GM19025 (cell line): ENCODE data around the gene SURF1.

Experiments used
- ATAC-seq: cut with Tn5 transposase; IDR thresholded peaks from one replicate; pipeline ENCODE4 v1.9.1; 2021; ENCODE audit warnings: mild to moderate bottlenecking, low read depth, moderate library complexity; ENCODE audit not compliant: unreplicated experiment

The SURF1 gene

GRCh38 chr9:133366435-133366834 lies 10.1 kb upstream of the SURF1 start:
- no peak for ATAC-seq

DNA sequence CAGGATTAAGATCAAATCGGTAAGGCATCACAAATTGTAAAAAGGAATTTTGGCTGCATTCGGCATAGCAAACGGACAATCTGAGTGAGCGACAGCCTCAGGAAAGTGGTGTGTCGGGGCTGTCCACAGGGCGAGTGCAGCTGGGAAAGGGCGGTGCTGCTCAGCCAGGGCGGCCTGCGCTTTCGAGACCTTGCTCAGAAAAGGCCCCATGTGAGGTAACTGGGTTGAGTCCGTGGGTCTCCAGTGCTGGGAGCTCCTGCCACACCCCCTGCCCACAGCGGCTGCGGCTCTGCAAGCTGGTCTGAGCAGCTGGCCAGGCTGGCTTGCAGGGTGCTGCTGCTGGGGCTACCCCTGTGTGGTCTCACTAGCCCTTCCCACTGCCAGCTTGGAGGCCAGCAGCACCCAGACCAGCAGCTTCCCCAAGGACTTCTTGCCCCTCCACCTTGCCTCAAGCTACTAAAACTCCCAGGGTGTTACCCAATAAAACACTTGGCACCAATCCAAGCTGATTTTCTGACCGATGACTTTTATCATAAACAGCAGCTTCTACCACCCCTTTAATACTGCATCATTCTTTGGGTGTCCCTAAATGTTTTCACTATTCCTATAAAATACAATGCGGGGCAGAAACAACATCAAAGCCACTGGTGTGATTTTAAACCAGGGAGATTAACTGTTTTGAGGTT lies 6.2 kb upstream of the SURF1 start:
- no peak for ATAC-seq

GRCh38 chr9:133361507-133362092 lies 5.3 kb upstream of the SURF1 start:
- no peak for ATAC-seq

- ATAC-seq, result no peak
Measured at GRCh38 chr9:133360400-133361393, 4.4 kb upstream of the SURF1 start.

DNA sequence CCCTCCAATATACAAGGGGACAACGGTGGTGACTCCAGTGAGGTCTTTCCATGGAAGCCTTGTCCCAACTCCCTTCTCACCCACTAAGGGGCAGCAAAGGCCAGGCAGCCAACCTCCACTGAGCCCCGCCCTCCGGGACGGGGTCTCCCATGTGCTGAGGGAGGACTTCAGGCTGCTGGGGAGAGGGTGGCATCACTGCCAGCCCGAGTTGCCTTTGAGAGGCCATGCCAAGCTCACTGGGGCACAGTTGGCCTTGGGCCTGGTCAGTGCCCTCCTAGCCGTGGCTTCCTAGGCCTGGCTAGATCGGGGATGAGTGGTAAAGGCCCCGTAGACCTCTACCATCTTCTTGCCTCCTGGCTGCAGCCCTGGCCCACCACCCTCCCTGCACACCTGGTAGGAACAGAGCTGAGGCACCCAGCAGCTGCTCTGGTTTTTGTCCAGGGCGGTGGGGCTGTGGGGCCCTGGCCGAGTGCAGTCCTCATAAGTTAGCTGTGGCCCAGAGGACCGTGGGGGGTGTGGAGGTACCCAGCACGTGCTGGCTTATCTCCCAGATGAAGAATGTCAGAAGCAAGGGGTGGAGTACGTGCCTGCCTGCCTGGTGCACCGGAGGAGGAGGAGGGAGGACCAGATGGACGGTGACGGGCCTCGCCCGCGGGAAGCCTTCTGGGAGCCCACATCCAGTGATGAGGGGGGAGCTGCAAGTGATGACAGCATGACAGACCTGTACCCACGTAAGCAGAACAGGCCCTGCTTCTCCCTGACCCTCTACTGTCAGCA lies 3.3 kb upstream of the SURF1 start:
- no peak for ATAC-seq

- ATAC-seq, result no peak
Measured at GRCh38 chr9:133357656-133358055, 1.4 kb upstream of the SURF1 start.

- ATAC-seq, result peak; percentile 25
Measured at GRCh38 chr9:133355881-133356357, 368 bp downstream of the SURF1 start.

DNA sequence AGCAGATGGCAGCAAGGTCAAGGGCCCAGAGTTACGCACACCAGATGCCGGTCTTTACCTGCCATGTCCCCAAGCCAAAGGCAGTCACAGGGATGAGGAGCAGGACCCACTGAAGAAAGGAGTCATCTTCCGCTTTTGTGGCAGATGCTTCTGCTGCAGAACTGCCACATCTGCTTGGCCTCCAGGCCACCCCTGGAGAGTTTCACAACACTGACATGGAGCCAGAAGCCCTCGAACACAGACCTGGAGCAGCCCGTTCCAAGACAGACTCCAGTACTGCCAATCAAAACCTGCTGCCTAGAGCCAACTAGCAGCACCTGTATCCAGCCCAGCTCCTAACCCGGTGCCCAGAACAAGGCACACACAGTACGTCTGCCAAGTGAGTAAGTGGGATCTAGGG lies 1.5 kb downstream of the SURF1 start:
- ATAC-seq, result no peak

DNA sequence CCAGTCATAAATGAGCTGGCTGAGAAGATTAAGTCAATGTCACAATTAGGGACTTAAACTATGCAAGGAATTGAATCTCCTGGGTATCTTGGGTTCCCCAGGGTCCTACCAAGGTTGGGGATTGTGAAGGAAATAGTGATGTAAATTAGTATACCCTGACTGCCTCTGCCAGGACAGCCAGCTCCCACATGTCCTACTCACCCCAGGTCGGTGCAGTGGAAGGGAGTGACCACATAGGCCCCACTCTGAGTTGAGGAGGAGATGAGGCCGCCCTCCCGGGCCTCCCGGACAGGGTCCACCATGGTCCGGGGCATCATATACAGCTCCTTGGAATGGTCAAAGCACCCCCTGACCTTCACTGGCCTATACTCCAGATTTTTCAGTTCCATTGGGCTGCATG lies 2.7 kb downstream of the SURF1 start:
- ATAC-seq, result no peak

DNA sequence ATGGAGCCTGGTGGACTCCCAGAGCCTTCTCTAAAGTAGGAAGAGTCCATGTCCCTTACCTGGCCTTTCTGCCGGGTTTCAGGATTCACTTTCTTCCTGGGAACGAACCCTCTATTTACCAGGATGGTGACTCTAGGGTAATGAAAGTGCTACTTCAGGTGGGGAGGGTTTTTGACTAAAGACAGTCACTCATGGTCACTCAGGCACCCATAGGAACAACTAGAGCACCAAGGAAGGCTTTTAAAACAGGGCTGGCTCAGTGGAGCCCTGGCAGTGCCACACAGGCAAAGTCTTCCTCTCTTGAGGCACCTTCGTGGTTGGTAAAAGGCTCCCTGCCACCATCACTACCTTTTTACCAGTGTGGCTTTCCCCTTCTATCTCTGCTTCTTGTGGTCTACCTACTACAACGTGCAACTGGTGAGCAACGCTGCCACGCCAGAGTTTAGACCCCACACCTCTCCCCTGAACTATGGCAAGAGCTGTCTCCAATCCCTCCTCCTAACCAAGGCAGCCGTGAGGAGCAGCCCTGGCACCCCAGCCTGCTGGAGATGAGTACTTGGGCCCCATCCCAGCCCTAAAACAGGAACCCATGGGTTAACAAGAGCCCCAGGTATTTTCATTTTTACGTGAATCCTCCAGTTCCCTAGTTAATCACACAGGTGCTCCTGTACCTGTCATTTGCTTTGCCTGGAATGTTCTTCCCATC lies 3.5 kb downstream of the SURF1 start:
- ATAC-seq, result no peak

DNA sequence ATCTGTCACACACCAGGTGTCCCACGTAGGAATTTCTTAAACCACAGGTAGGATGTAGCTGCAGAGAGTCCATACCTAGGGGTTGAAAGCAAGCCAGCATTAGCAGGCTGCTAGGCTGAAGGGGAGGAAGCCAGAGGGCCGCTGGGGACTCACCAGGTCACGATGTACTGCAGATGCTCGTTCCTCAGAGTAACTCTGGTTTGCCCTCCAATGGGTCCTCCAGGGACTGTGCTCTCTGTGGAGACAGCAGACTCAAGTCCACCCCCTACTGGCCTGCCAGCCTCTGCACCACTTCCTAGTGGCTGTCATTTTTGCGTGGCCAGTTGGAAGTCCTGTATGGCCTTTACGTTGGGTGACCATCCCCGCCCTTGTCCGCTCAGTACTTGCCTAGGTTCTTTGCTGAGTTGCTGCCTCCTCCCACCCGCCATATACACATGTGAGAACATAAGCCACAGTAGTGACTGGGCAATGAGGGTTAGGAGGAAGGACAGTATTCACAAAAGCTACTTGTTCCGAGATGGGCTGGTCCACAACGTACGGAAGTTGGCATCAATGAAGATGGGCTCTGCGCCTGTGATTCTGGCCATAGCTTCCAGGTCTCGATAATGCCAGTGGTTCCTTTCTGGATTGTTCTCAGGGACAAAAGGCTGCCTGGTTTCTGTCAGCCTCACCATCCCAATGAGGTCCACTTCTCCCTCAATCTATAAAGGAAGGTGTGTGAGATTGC lies 4.2 kb downstream of the SURF1 start:
- ATAC-seq, result no peak

- no peak for ATAC-seq
Measured at GRCh38 chr9:133351526-133351907, 4.8 kb downstream of the SURF1 start.

GRCh38 chr9:133349965-133350616 lies 6.2 kb downstream of the SURF1 start:
- no peak for ATAC-seq

DNA sequence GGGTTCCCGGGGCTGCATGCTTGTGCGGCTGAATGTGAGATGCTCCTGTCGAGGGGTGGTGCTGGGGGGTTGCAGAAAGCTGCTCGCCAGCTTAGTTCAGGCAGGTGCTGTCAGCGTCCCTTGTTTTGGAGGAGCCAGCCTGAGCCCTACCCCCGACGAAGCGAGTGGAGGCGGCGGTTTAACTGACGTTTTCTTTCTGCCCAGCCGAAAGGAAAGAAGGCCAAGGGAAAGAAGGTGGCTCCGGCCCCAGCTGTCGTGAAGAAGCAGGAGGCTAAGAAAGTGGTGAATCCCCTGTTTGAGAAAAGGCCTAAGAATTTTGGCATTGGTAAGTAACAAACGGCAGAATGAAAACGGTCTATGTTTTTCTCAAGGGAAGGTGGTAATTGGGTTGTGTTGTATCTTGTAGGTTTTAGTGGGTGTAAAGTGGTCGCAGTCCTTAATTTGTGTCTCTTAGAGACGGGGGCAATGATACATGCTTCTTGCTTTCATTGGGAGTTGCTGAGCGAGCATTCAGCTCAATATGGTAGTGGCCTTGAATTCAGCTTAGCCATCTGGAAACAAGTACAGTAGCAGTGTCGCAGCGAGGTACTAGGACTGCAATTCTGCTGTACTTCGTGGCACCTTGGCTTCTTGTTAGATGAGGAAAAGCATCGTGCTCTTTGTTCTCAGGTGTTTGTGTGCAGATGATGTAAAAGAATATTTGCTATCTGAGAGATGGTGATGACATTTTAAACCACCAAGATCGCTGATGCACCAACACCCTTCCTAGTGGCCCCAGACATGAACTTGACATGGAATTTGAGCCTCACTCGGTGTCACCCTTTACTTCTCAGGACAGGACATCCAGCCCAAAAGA lies 7.3 kb downstream of the SURF1 start:
- no peak for ATAC-seq

DNA sequence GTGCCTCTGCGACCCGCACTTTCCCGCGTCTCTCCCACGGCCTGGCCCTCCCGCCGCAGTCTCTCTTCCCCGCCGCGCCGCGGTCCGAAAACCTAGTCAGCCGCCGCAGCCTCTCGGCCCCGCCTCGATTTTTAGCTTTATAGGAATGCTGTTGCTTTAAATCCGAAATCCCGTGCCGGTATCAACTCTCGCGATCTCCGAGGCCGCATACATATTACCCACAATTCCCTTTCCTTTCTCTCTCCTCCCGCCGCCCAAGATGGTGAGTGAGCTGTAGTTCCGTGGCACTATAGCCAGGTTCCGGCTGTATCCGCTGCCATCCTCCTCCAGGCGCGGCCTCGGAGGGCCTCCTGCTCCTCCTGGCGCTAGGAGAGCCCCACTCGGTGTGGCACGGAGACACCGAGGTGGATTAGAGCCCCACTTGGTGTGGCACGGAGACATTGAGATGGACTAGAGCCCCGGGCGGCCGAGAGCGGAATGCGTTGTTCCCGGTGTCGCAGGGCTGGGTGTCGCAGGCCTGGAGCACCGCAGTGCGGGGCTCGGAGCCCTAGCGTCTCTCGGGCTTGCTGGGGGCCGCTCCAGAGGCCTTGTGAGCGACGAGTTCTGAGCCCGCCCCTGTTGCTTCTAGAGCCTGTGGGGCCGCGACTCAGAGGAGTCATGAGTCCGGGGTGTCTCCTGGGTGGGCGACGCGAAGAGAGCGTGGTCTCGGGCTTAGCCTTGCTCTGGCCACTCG lies 8.1 kb downstream of the SURF1 start, which contains the start of the genes MED22 and RPL7A:
MED22 (minus strand) TSS at position 147 of the 733 bp plus-strand sequence. CDS start 1,469 bp downstream, outside the sequence.
RPL7A (plus strand) TSS at position 234 of the 733 bp plus-strand sequence; CDS start at position 260, 26 bp downstream.
- ATAC-seq, result no peak

DNA sequence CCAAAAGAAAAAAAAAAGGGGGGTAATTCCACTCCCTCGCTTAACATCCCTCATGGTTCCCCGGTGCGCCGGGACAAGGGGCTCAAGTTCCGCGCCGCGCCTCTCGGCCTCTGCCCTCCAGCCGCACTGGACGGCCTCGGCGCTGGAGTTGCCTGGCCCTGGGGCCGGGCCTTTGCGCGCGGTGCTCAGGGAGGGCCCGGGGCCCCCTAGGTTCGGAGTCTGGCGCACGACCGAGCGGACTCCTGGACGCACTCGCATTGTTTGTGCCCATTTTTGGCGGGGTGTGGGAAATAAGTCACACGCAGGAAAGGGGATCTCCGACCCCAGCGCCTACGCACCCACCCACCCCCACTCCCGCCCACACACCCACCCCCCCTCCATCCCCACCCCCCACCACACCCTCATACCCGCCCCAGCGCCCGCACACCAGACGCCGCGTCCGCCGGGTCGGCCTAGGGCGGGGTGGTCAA lies 8.7 kb downstream of the SURF1 start:
- no peak for ATAC-seq
